HG03108 (cell line): ENCODE data around the gene MCF2L2.

Experiments
- ATAC-seq: cut with Tn5 transposase; IDR thresholded peaks from one replicate; pipeline ENCODE4 v1.9.1; 2021; ENCODE audit warnings: moderate library complexity; ENCODE audit not compliant: unreplicated experiment

Gene MCF2L2

GRCh38 chr3:183149915-183150750, 278.3 kb downstream of the MCF2L2 start:
- ATAC-seq = no peak

DNA sequence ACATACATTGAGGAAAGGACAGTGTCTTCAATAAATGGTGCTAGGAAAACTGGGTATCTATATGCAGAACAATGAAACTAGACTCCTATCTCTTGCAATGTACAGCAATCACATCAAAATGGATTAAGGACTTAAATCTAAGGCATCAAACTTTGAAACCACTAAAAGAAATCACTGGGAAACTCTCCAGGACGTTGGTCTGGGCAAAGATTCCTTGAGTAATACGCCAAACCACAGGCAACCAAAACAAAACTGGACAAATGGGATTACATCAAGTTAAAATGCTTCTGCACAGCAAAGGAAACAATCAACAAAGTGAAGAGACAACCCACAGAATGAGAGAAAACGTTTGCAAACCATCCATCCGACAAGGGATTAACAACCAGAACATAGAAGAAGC, 280.4 kb downstream of the MCF2L2 start:
- ATAC-seq = no peak

- no peak for ATAC-seq
These were observed 284.1 kb downstream of the MCF2L2 start for GRCh38 chr3:183144363-183144762.

DNA sequence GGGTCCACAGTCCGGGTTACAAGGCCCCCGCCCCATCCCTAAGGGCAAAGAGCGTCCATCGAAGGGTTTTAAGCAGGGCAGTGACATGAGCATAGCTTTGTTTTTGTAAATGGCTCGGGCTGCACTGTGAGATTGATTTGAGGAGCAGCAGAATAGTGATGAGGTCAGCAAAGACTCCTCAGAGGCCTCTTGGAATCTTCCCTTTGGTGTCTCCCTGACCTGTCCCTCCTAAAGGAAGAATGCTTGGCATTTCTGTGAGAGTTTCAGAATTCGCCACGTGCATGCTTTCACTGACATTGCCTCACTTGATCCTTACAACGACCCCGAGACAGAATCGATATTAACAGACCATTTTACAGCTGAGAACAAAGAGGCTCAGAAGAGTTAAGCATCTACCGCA, 286.2 kb downstream of the MCF2L2 start:
- no peak for ATAC-seq

- ATAC-seq = no peak
These were observed 293.6 kb downstream of the MCF2L2 start for GRCh38 chr3:183134844-183135243.

- no peak for ATAC-seq
These were observed 296.0 kb downstream of the MCF2L2 start for GRCh38 chr3:183132409-183132808.

GRCh38 chr3:183131735-183132134, 296.7 kb downstream of the MCF2L2 start:
- ATAC-seq = no peak

DNA sequence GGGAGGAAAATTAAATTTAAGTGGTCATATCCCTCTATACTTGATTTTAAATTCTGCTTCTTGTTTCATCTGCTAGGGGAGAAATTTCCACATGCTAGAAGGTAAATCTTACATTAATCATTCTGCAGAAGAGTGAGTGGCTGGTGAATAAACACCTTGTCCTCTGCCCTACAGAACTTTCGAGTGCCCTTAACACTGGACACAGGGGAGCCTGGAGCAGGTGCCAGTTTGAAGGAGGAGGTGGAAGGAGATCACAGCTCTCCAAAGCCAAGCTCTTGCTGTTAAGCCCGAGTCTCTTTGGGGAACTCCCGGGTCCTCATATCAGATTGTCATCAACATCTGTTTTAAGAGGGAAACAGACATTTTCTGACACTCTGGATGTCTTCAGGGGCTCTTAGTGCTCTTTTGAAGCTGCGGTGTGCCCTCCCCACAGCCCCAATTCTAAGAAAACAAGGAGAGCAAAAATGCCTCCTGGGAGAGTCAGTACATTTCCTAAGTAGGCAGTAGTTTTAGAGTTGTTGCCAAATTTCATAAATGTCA, 297.2 kb downstream of the MCF2L2 start:
- no peak for ATAC-seq

DNA sequence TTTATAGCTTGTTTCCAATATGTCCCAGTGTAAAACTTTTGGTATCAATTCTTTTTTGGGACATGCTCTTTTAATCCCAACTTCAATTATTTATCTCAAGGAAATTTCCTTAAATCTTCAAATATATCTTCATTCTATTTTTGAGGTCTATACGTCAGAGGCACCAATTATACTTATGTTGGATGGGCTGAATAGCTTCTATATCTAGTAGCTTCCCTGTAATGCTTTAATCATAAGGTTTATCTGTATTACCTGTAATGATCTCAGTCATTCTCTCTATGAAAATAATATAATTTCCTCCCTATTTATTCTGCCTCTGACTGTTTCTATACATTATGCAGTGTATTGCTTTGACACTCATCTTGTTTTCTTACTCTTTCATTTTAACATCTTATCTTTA, 299.2 kb downstream of the MCF2L2 start:
- no peak for ATAC-seq

GRCh38 chr3:183128709-183129108, 299.7 kb downstream of the MCF2L2 start:
- no peak for ATAC-seq
